T1000 (cell line): ENCODE results near the gene OR4D2.

Experiments
- DNase-seq: peaks from one replicate; lab custom pipeline; 2025; ENCODE audit warnings: mixed read lengths; lab: John Stamatoyannopoulos, UW

Gene OR4D2

GRCh38 chr17:58210922-58211321 lies 44.1 kb downstream of the OR4D2 start:
- no peak for DNase-seq

GRCh38 chr17:58215685-58216084 lies 48.9 kb downstream of the OR4D2 start:
- DNase-seq = no peak

- no peak for DNase-seq
Measured at GRCh38 chr17:58217766-58218165, 51.0 kb downstream of the OR4D2 start.

- peak; percentile 97 for DNase-seq
Measured at GRCh38 chr17:58219007-58219788, 52.4 kb downstream of the OR4D2 start, which contains the start of gene MKS1. Gene MKS1, minus strand, starts transcription at chr17:58219255. Its CDS starts 25 bp downstream, at chr17:58219230.

DNA sequence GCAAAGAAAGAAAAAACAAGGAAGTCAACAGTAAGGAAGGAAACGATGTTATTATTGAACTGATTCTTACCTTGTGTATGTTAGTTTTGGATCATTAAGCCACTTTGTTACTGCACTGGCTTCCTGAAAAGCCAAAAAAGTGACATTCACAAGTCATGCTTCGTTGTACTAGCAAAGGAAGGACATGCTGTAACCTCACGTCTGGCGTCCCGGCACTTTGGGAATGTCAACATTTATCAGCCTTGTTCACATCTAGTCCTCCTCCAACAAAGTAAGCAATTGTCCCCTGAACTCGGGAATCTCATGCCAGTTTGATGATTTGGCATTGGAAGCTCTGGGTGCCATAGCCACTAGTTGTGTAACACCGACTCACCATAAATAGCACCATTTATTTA lies 53.0 kb downstream of the OR4D2 start:
- DNase-seq = no peak
